22Rv1 (cell line): Measurements from ENCODE around the gene ZYG11B.
"Not testable (repeated sequence)": the region's sequence is repeated elsewhere in the genome, so short reads cannot be mapped to it uniquely, and the experiment has no call there.

Source experiments
- ZFX ChIP-seq: fragments of 450-650 bp; IDR thresholded peaks from 2 replicates; pipeline ENCODE4 v1.6.1; 2017; ENCODE audit warnings: antibody characterized with exemption, borderline replicate concordance
- TF ChIP-seq, protein P1 (sequence below): fragments of 450-650 bp; IDR thresholded peaks from 2 replicates; pipeline ENCODE4 v1.5.1; 2017; ENCODE audit warnings: mild to moderate bottlenecking

DNA sequence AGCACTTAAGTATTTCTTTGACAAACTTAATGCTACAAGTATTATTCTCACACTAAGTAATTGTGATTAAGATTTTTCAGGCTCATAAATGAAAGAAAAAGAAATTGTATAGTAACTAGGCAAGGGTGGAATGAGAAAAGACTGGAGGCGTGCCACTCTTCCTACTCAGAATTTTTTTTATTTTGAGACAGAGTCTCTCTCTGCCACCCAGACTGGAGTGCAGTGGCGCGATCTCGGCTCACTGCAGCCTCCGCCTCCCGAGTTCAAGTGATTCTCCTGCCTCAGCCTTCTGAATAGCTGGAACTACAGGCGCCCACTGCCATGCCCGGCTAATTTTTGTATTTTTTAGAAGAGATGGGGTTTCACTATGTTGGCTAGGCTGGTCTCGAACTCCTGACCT is 9.1 kb downstream of the ZYG11B start:
- TF ChIP-seq, protein P1, sequence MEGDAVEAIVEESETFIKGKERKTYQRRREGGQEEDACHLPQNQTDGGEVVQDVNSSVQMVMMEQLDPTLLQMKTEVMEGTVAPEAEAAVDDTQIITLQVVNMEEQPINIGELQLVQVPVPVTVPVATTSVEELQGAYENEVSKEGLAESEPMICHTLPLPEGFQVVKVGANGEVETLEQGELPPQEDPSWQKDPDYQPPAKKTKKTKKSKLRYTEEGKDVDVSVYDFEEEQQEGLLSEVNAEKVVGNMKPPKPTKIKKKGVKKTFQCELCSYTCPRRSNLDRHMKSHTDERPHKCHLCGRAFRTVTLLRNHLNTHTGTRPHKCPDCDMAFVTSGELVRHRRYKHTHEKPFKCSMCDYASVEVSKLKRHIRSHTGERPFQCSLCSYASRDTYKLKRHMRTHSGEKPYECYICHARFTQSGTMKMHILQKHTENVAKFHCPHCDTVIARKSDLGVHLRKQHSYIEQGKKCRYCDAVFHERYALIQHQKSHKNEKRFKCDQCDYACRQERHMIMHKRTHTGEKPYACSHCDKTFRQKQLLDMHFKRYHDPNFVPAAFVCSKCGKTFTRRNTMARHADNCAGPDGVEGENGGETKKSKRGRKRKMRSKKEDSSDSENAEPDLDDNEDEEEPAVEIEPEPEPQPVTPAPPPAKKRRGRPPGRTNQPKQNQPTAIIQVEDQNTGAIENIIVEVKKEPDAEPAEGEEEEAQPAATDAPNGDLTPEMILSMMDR: not testable (repeated sequence)
- not testable (repeated sequence) for TF ChIP-seq ZFX
